ENCODE measurements around the gene THSD4. TPM values are rescaled to one million over a fixed set of nuclear protein-coding genes. Genes with fewer than 3 reads are reported as not detected.

THSD4 gene
- total RNA-seq, 1 experiment from 2014 or later, result 24.2 TPM

DNA sequence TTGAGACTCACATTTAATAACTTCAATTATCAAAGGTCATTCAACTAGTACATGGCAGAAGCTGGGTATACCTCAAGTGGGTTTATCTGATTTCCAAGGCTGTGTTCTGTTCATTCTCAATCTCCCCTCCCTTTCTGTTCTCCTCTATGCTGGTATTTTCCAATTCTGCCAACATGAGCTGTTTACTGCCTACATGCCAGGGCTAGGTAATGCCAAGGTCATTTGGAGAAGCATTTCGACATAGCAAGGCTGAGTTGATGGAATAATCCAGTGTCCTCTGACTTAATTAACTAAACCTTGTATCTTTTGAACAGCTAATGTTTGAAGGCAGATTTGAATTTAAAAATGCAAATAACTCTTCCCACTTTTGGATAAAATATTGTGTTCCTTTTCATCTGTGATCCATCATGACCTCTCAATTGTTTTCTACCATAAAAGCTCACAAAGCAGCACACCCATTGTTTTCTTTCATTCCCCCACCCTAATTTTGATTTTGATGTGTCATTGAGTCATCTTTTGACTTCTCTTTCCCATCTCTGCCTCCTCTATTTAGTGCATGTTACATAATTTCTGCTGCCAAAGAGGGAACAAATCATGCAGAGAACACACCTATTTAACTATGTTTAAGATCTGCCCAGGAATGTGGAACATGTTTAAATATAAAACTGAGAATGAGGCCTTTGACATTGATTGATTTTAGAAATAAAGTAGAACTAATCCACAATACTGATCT, 386.2 kb downstream of the THSD4 start:
- Mint-ChIP-seq H3K27ac (ENCODE audit: unreplicated experiment) (no peak overlapping the region), H3K4me1 (ENCODE audit: low read depth, unreplicated experiment) (peaks cover 10% of the 10 kb centered on the region), H3K9me3 (ENCODE audit: low read depth, unreplicated experiment) (peaks cover 6% of the 10 kb centered on the region), H3K4me3 (ENCODE audit: low read depth, unreplicated experiment) (no peak overlapping the region), H3K36me3 (ENCODE audit: insufficient read depth, unreplicated experiment) (no peaks in the 10 kb centered on the region), H3K27me3 (ENCODE audit: unreplicated experiment) (no peaks in the 10 kb centered on the region)
- TF ChIP-seq, protein P1, sequence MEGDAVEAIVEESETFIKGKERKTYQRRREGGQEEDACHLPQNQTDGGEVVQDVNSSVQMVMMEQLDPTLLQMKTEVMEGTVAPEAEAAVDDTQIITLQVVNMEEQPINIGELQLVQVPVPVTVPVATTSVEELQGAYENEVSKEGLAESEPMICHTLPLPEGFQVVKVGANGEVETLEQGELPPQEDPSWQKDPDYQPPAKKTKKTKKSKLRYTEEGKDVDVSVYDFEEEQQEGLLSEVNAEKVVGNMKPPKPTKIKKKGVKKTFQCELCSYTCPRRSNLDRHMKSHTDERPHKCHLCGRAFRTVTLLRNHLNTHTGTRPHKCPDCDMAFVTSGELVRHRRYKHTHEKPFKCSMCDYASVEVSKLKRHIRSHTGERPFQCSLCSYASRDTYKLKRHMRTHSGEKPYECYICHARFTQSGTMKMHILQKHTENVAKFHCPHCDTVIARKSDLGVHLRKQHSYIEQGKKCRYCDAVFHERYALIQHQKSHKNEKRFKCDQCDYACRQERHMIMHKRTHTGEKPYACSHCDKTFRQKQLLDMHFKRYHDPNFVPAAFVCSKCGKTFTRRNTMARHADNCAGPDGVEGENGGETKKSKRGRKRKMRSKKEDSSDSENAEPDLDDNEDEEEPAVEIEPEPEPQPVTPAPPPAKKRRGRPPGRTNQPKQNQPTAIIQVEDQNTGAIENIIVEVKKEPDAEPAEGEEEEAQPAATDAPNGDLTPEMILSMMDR (IDR thresholded peaks at IDR 0.05; ENCODE audit: unreplicated experiment), result no peak
- DNase-seq, result no peak
- intact Hi-C loops (cut with micrococcal nuclease; ENCODE audit: unreplicated experiment), result no loop called here
- CTCF ChIA-PET, result interaction anchor here (0.6 kb wide), 1 partner anchor 23 kb away, joined by 3 read pairs; no protein-coding TSS in a partner anchor
- BruUV-seq (replicated peaks), result no TSS peak

DNA sequence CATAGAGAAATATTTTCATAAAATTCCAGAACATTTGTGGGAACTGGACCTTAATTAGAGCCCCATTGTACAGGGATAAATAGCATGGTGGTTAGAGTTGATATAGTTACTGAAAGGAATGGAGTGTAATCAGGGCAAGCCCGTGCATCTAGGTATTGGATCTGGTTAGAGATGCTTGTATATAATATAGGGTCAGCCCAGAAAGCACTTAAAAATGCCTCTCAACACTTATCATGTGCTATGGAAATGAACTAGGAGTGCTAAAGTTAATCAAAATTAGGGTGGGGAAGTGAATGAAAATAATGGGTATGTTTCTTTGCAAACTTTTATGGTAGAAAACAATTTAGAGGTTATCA, 386.8 kb downstream of the THSD4 start:
- H3K9me3 Mint-ChIP-seq (ENCODE audit: low read depth, unreplicated experiment), result peaks cover 6% of the 10 kb centered on the region
- TF ChIP-seq, protein P1 (IDR thresholded peaks at IDR 0.05; ENCODE audit: unreplicated experiment), result no peak
- no peak for DNase-seq
- intact Hi-C loops (cut with micrococcal nuclease; ENCODE audit: unreplicated experiment), result no loop called here
- BruUV-seq (replicated peaks), result no TSS peak
- no peaks in the 10 kb centered on the region for H3K36me3 Mint-ChIP-seq (ENCODE audit: insufficient read depth, unreplicated experiment)
- H3K27me3 Mint-ChIP-seq (ENCODE audit: unreplicated experiment), result no peaks in the 10 kb centered on the region
- CTCF ChIA-PET, result no interaction called here
- peaks cover 10% of the 10 kb centered on the region for H3K4me1 Mint-ChIP-seq (ENCODE audit: low read depth, unreplicated experiment)
- no peak overlapping the region for H3K4me3 Mint-ChIP-seq (ENCODE audit: low read depth, unreplicated experiment)
- H3K27ac Mint-ChIP-seq (ENCODE audit: unreplicated experiment), result no peak overlapping the region

DNA sequence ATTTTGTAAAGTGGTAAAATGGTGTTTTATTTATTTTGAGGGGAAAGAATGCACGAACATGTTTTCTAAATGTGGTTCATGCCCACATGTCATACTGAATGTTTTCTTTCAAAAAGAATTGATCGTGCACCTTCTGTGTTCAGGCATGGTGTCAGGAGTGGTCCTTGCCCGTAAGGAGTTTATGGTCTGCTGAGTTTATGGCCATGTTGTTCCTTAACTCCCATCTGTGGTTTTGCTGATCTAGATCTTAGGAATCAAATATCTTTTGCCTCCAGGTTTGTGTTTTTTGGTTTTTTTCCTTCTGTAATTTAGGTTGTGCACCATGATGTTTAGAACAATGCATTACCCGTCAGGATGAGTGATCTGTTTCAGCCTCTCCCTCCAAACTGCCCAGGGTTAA, 390.7 kb downstream of the THSD4 start:
- no peaks in the 10 kb centered on the region for H3K36me3 Mint-ChIP-seq (ENCODE audit: insufficient read depth, unreplicated experiment)
- no peak overlapping the region for H3K4me3 Mint-ChIP-seq (ENCODE audit: low read depth, unreplicated experiment)
- intact Hi-C loops (cut with micrococcal nuclease; ENCODE audit: unreplicated experiment), result no loop called here
- peaks cover 10% of the 10 kb centered on the region for H3K4me1 Mint-ChIP-seq (ENCODE audit: low read depth, unreplicated experiment)
- H3K27ac Mint-ChIP-seq (ENCODE audit: unreplicated experiment), result no peak overlapping the region
- BruUV-seq (replicated peaks), result no TSS peak
- CTCF ChIA-PET, result no interaction called here
- TF ChIP-seq, protein P1 (IDR thresholded peaks at IDR 0.05; ENCODE audit: unreplicated experiment), result no peak
- DNase-seq, result no peak
- H3K9me3 Mint-ChIP-seq (ENCODE audit: low read depth, unreplicated experiment), result no peaks in the 10 kb centered on the region
- H3K27me3 Mint-ChIP-seq (ENCODE audit: unreplicated experiment), result no peaks in the 10 kb centered on the region

DNA sequence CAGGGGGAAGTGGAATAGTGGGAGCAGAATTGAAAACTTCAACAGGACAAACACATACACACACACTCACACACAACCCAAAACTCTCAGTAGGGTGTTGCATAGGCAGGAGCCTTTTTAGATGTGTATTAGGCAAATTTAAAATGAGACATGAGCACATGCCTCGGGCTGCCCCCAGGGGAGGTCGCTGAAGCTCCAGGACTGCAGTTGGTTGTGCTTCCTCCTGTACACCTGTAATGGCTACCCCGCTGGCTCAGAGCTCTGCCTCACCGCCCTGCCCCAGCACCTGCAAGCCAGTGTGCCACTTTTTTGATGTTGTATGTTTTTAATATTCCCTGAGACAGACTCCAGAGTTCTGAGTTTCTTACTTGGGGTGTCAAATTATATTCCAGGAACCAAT, 391.7 kb downstream of the THSD4 start:
- BruUV-seq (replicated peaks), result no TSS peak
- no peaks in the 10 kb centered on the region for H3K36me3 Mint-ChIP-seq (ENCODE audit: insufficient read depth, unreplicated experiment)
- CTCF ChIA-PET, result no interaction called here

More for the DNA sequence above, 391.7 kb downstream of the THSD4 start:
- Mint-ChIP-seq H3K4me1 (ENCODE audit: low read depth, unreplicated experiment) (peaks cover 3% of the 10 kb centered on the region), H3K27me3 (ENCODE audit: unreplicated experiment) (no peaks in the 10 kb centered on the region), H3K9me3 (ENCODE audit: low read depth, unreplicated experiment) (no peaks in the 10 kb centered on the region), H3K4me3 (ENCODE audit: low read depth, unreplicated experiment) (no peak overlapping the region), H3K27ac (ENCODE audit: unreplicated experiment) (no peak overlapping the region)
- TF ChIP-seq, protein P1 (IDR thresholded peaks at IDR 0.05; ENCODE audit: unreplicated experiment), result no peak
- no peak for DNase-seq
- intact Hi-C loops (cut with micrococcal nuclease; ENCODE audit: unreplicated experiment), result no loop called here
